OCI-LY3 (cell line): ENCODE results near the gene CLDN9.

Experiments
- EZH2phosphoT487 ChIP-seq: fragments of 200-600 bp; shearing (Covaris generic); IDR thresholded peaks from 2 replicates; pipeline ENCODE4 v1.6.1; 2018; ENCODE audit warnings: antibody characterized with exemption, mixed run types, low read depth
- TF ChIP-seq, protein P1 (sequence below): fragments of 200-600, 300-600 bp; sonication (generic); IDR thresholded peaks from 2 replicates; pipeline ENCODE4 v1.5.1; 2014; ENCODE audit warnings: antibody characterized with exemption, low read length, low read depth

DNA sequence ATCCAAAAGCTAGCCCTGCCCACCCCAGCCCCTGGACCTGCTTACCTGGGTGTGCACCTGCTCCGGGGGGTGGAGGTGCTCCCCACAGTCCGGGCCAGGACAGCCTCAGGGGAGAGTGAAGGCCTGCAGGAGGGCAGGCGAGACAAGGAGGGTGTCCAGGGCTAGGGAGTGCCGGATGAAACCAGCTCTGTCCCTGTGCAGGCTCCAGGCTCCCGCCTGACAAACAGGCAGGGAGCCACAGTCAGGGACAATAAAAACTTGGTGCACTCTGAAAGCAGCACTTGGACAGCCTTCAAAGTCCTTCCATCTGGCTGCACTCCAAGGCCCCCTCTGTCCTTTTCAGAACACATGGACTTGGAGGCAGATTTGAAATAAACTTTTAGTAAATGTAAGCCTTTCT is 39.6 kb upstream of the CLDN9 start:
- TF ChIP-seq, protein P1, sequence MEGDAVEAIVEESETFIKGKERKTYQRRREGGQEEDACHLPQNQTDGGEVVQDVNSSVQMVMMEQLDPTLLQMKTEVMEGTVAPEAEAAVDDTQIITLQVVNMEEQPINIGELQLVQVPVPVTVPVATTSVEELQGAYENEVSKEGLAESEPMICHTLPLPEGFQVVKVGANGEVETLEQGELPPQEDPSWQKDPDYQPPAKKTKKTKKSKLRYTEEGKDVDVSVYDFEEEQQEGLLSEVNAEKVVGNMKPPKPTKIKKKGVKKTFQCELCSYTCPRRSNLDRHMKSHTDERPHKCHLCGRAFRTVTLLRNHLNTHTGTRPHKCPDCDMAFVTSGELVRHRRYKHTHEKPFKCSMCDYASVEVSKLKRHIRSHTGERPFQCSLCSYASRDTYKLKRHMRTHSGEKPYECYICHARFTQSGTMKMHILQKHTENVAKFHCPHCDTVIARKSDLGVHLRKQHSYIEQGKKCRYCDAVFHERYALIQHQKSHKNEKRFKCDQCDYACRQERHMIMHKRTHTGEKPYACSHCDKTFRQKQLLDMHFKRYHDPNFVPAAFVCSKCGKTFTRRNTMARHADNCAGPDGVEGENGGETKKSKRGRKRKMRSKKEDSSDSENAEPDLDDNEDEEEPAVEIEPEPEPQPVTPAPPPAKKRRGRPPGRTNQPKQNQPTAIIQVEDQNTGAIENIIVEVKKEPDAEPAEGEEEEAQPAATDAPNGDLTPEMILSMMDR = no peak
- no peak for TF ChIP-seq EZH2phosphoT487
